ENCODE results near the gene SFI1.

Gene SFI1, protein sequence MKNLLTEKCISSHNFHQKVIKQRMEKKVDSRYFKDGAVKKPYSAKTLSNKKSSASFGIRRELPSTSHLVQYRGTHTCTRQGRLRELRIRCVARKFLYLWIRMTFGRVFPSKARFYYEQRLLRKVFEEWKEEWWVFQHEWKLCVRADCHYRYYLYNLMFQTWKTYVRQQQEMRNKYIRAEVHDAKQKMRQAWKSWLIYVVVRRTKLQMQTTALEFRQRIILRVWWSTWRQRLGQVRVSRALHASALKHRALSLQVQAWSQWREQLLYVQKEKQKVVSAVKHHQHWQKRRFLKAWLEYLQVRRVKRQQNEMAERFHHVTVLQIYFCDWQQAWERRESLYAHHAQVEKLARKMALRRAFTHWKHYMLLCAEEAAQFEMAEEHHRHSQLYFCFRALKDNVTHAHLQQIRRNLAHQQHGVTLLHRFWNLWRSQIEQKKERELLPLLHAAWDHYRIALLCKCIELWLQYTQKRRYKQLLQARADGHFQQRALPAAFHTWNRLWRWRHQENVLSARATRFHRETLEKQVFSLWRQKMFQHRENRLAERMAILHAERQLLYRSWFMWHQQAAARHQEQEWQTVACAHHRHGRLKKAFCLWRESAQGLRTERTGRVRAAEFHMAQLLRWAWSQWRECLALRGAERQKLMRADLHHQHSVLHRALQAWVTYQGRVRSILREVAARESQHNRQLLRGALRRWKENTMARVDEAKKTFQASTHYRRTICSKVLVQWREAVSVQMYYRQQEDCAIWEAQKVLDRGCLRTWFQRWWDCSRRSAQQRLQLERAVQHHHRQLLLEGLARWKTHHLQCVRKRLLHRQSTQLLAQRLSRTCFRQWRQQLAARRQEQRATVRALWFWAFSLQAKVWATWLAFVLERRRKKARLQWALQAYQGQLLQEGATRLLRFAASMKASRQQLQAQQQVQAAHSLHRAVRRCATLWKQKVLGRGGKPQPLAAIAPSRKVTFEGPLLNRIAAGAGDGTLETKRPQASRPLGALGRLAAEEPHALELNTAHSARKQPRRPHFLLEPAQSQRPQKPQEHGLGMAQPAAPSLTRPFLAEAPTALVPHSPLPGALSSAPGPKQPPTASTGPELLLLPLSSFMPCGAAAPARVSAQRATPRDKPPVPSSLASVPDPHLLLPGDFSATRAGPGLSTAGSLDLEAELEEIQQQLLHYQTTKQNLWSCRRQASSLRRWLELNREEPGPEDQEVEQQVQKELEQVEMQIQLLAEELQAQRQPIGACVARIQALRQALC

GRCh38 chr22:31496007-31496734, at the start of gene SFI1:
Gene SFI1 (plus strand): TSS chr22:31496536. CDS start chr22:31508285, 11,749 bp downstream.
- Mint-ChIP-seq H3K36me3 (ENCODE audit: low read depth) (peaks cover 17% of the 10 kb centered on the region), H3K27ac (peak within 1 kb of the TSS; percentile 82 to 96 (median 90)), H3K27me3 (ENCODE audit: low read depth) (no peaks in the 10 kb centered on the region), H3K4me1 (peaks cover 4% of the 10 kb centered on the region), H3K9me3 (peaks cover 7% of the 10 kb centered on the region), H3K4me3 (peak within 1 kb of the TSS; percentile 90 to 95 (median 93))
- peak; percentile 25 to 43 (median 36) for TF ChIP-seq CTCF (IDR thresholded peaks at IDR 0.05; ENCODE audit: unreplicated experiment in 3 of 3)

GRCh38 chr22:31446767-31447166, 49.6 kb upstream of the SFI1 start:
- Mint-ChIP-seq H3K4me3 (no peak overlapping the region), H3K36me3 (ENCODE audit: low read depth) (peaks cover 63% of the 10 kb centered on the region)
- no peak for TF ChIP-seq CTCF (IDR thresholded peaks at IDR 0.05; ENCODE audit: unreplicated experiment in 3 of 3)

GRCh38 chr22:31447337-31447736, 49.0 kb upstream of the SFI1 start:
- peaks cover 62% of the 10 kb centered on the region for H3K36me3 Mint-ChIP-seq (ENCODE audit: low read depth)
- H3K27ac Mint-ChIP-seq = no peak overlapping the region
- no peaks in the 10 kb centered on the region for H3K27me3 Mint-ChIP-seq (ENCODE audit: low read depth)
- H3K4me3 Mint-ChIP-seq = no peak overlapping the region
- no peak for TF ChIP-seq CTCF (IDR thresholded peaks at IDR 0.05; ENCODE audit: unreplicated experiment in 3 of 3)
- H3K4me1 Mint-ChIP-seq = peaks cover 8% of the 10 kb centered on the region
- H3K9me3 Mint-ChIP-seq = no peaks in the 10 kb centered on the region

More at GRCh38 chr22:31446767-31447166, 49.6 kb upstream of the SFI1 start:
- H3K27ac Mint-ChIP-seq = no peak overlapping the region
- no peaks in the 10 kb centered on the region for H3K9me3 Mint-ChIP-seq
- peaks cover 8% of the 10 kb centered on the region for H3K4me1 Mint-ChIP-seq
- H3K27me3 Mint-ChIP-seq (ENCODE audit: low read depth) = no peaks in the 10 kb centered on the region

GRCh38 chr22:31448382-31448781, 48.0 kb upstream of the SFI1 start:
- Mint-ChIP-seq H3K36me3 (ENCODE audit: low read depth) (peaks cover 62% of the 10 kb centered on the region), H3K4me3 (no peak overlapping the region), H3K27me3 (ENCODE audit: low read depth) (no peaks in the 10 kb centered on the region), H3K9me3 (no peaks in the 10 kb centered on the region), H3K27ac (no peak overlapping the region), H3K4me1 (peaks cover 8% of the 10 kb centered on the region)
- TF ChIP-seq CTCF (IDR thresholded peaks at IDR 0.05; ENCODE audit: unreplicated experiment in 3 of 3) = no peak

GRCh38 chr22:31449506-31449905, 46.8 kb upstream of the SFI1 start:
- Mint-ChIP-seq H3K9me3 (no peaks in the 10 kb centered on the region), H3K36me3 (ENCODE audit: low read depth) (peaks cover 62% of the 10 kb centered on the region), H3K27ac (no peak overlapping the region), H3K4me3 (no peak overlapping the region), H3K4me1 (peaks cover 8% of the 10 kb centered on the region), H3K27me3 (ENCODE audit: low read depth) (no peaks in the 10 kb centered on the region)
- TF ChIP-seq CTCF (IDR thresholded peaks at IDR 0.05; ENCODE audit: unreplicated experiment in 3 of 3) = no peak
